ENCODE data around the gene AASDHPPT.

AASDHPPT gene

GRCh38 chr11:106098893-106099553, 21.6 kb downstream of the AASDHPPT start:
- H4K20me1 ChIP-seq (ENCODE audit: insufficient read depth, low read length) = no peaks in the 10 kb centered on the region
- H3K9ac ChIP-seq (ENCODE audit: low read length) = no peak overlapping the region
- H3K9me2 ChIP-seq (ENCODE audit: low read depth, low read length) = no peaks in the 10 kb centered on the region
- no peaks in the 10 kb centered on the region for H3K27me3 ChIP-seq (ENCODE audit: insufficient read depth, low read length)
- no peaks in the 10 kb centered on the region for H3F3A ChIP-seq (ENCODE audit: insufficient read depth, low read length)
- no peaks in the 10 kb centered on the region for H3K79me2 ChIP-seq (ENCODE audit: insufficient read depth, low read length)
- no peak overlapping the region for H3K27ac ChIP-seq (ENCODE audit: low read depth, low read length, poor library complexity, severe bottlenecking)
- no peak overlapping the region for H3K4me2 ChIP-seq (ENCODE audit: low read length)
- no peak overlapping the region for H3K4me3 ChIP-seq (ENCODE audit: low read depth, low read length, poor library complexity, severe bottlenecking)
- no peaks in the 10 kb centered on the region for H3K4me1 ChIP-seq (ENCODE audit: insufficient read depth, low read length, severe bottlenecking)
- peaks cover 47% of the 10 kb centered on the region for H3K36me3 ChIP-seq (ENCODE audit: insufficient read depth, low read length)
- H3K9me3 ChIP-seq (ENCODE audit: low read length) = no peaks in the 10 kb centered on the region
- TF ChIP-seq CTCF (IDR thresholded peaks at IDR 0.05; ENCODE audit: low read length) (no peak), EZH2 (IDR thresholded peaks at IDR 0.05; ENCODE audit: borderline replicate concordance, low read length) (no peak)
- H2AFZ ChIP-seq (ENCODE audit: low read length) = no peak overlapping the region

GRCh38 chr11:106101370-106101769, 23.9 kb downstream of the AASDHPPT start:
- H3K9me2 ChIP-seq (ENCODE audit: low read depth, low read length) = no peaks in the 10 kb centered on the region
- no peaks in the 10 kb centered on the region for H4K20me1 ChIP-seq (ENCODE audit: insufficient read depth, low read length)
- peaks cover 24% of the 10 kb centered on the region for H3K36me3 ChIP-seq (ENCODE audit: insufficient read depth, low read length)
- no peaks in the 10 kb centered on the region for H3K4me1 ChIP-seq (ENCODE audit: insufficient read depth, low read length, severe bottlenecking)
- H3K27ac ChIP-seq (ENCODE audit: low read depth, low read length, poor library complexity, severe bottlenecking) = no peak overlapping the region
- no peak overlapping the region for H3K4me3 ChIP-seq (ENCODE audit: low read depth, low read length, poor library complexity, severe bottlenecking)
- H3K4me2 ChIP-seq (ENCODE audit: low read length) = no peak overlapping the region
- H2AFZ ChIP-seq (ENCODE audit: low read length) = no peak overlapping the region
- no peaks in the 10 kb centered on the region for H3K9me3 ChIP-seq (ENCODE audit: low read length)
- H3F3A ChIP-seq (ENCODE audit: insufficient read depth, low read length) = no peaks in the 10 kb centered on the region
- H3K9ac ChIP-seq (ENCODE audit: low read length) = no peak overlapping the region
- H3K79me2 ChIP-seq (ENCODE audit: insufficient read depth, low read length) = no peaks in the 10 kb centered on the region
- no peaks in the 10 kb centered on the region for H3K27me3 ChIP-seq (ENCODE audit: insufficient read depth, low read length)
- TF ChIP-seq CTCF (IDR thresholded peaks at IDR 0.05; ENCODE audit: low read length) (no peak), EZH2 (IDR thresholded peaks at IDR 0.05; ENCODE audit: borderline replicate concordance, low read length) (no peak)

- Histone ChIP-seq H3F3A (ENCODE audit: insufficient read depth, low read length) (no peaks in the 10 kb centered on the region), H3K4me3 (ENCODE audit: low read depth, low read length, poor library complexity, severe bottlenecking) (no peak overlapping the region), H3K4me1 (ENCODE audit: insufficient read depth, low read length, severe bottlenecking) (no peaks in the 10 kb centered on the region), H3K9me3 (ENCODE audit: low read length) (no peaks in the 10 kb centered on the region), H3K36me3 (ENCODE audit: insufficient read depth, low read length) (peaks cover 20% of the 10 kb centered on the region), H3K27me3 (ENCODE audit: insufficient read depth, low read length) (no peaks in the 10 kb centered on the region), H3K79me2 (ENCODE audit: insufficient read depth, low read length) (no peaks in the 10 kb centered on the region), H3K9ac (ENCODE audit: low read length) (no peak overlapping the region), H3K9me2 (ENCODE audit: low read depth, low read length) (no peaks in the 10 kb centered on the region), H2AFZ (ENCODE audit: low read length) (no peak overlapping the region), H4K20me1 (ENCODE audit: insufficient read depth, low read length) (no peaks in the 10 kb centered on the region), H3K27ac (ENCODE audit: low read depth, low read length, poor library complexity, severe bottlenecking) (no peak overlapping the region), H3K4me2 (ENCODE audit: low read length) (no peak overlapping the region)
- TF ChIP-seq CTCF (IDR thresholded peaks at IDR 0.05; ENCODE audit: low read length) = no peak
- TF ChIP-seq EZH2 (IDR thresholded peaks at IDR 0.05; ENCODE audit: borderline replicate concordance, low read length) = no peak
Observed at GRCh38 chr11:106101819-106102218, 24.4 kb downstream of the AASDHPPT start.

Data from OCI-LY1 (cell line).